Ovary (tissue), 9 donors: ENCODE results near the gene GDF15. TPM values are rescaled to one million over a fixed set of nuclear protein-coding genes. Genes with fewer than 3 reads are reported as not detected.
"Not testable (repeated sequence)": the region's sequence is repeated elsewhere in the genome, so short reads cannot be mapped to it uniquely, and the experiment has no call there.

ENCODE experiments used
- DNase-seq, 5 donors: peaks; one replicate each; pipeline ENCODE4 v3.0.0-alpha.2; 2019 to 2020
- H3K27ac ChIP-seq, 2 donors: fragments of 200-600 bp; one replicate each; pipeline versions ENCODE4 v1.5.1 to v1.8.0; 2019 to 2022
- H3K27me3 ChIP-seq: fragments of 200-600 bp; one replicate; pipeline ENCODE4 v1.8.0; 2022
- H3K36me3 ChIP-seq: fragments of 200-600 bp; sonication (generic); one replicate; pipeline ENCODE4 v1.5.1; 2019
- H3K4me1 ChIP-seq: one replicate; pipeline ENCODE4 v1.8.1; 2013; ENCODE audit warnings: mild to moderate bottlenecking, moderate library complexity; ENCODE audit not compliant: insufficient read depth
- H3K4me3 ChIP-seq: fragments of 200-600 bp; sonication (generic); one replicate; pipeline ENCODE4 v1.5.1; 2017
- H3K9me3 ChIP-seq, 2 donors: fragments of 200-600 bp in 1 of 2; sonication (generic) in 1 of 2; one replicate each; pipeline versions ENCODE4 v1.5.1 to v1.8.1; 2013 to 2019; ENCODE audit warnings: mild to moderate bottlenecking in 1 of 2, moderate library complexity in 1 of 2
- CTCF ChIP-seq, 3 donors: fragments of 450-650 bp in 2 of 3; fragments of 200-600 bp in 1 of 3; IDR thresholded peaks; one replicate each; pipeline versions ENCODE4 v1.5.1 to v1.8.0; 2016 to 2022; ENCODE audit warnings: antibody characterized with exemption in 3 of 3, mild to moderate bottlenecking in 1 of 3
- EP300 ChIP-seq: sonication (generic); formaldehyde crosslinking; IDR thresholded peaks from one replicate; pipeline ENCODE4 v1.6.1; 2017; ENCODE audit warnings: antibody characterized with exemption
- POLR2A ChIP-seq: fragments of 450-650 bp; IDR thresholded peaks from one replicate; pipeline ENCODE4 v1.6.1; 2017; ENCODE audit warnings: antibody characterized with exemption, mild to moderate bottlenecking, moderate library complexity
- WGBS, 3 donors: extraction: QIAGEN DNeasy Blood & Tissue Kit in 1 of 3; methylation state at CpG; one replicate each; pipeline versions ENCODE4 v1.1.5 to v1.1.7; 2013 to 2017; 5-methylcytosine and 5-hydroxymethylcytosine counted together
- intact Hi-C, 4 donors: fragments of 100-400 bp; cut with DNase I; formaldehyde crosslinking; loops; one replicate each; pipeline versions ENCODE4 v1.11.0 to v1.15.1; 2022 to 2023
- polyA plus RNA-seq, 2 donors: library from polyadenylated mRNA; stranded (reverse); fragments of 200-250 nt in 1 of 2; fragments of 350-450 nt in 1 of 2; fragmentation: Illumina TruSeq in 1 of 2; extraction: RNeasy Lipid Tissue Mini Kit (QIAGEN cat#74804) in 1 of 2; gene quantifications; one replicate each; pipeline ENCODE4 v1.2.3, GENCODE V29; 2013 to 2014
- total RNA-seq, 7 donors: library from RNA; depleted of rRNA in 2 of 7; stranded (reverse); fragments of >200 nt in 2 of 7; fragmentation: NEBNext Ultra II Directional in 3 of 7; extraction: Animal tissue kit (Norgen Biotek cat#: 25700) in 3 of 7; gene quantifications; one replicate each; pipeline versions ENCODE4 v1.1.0 to v1.2.4, GENCODE V29; 2016 to 2023
- donor health status: DM: no; HTN: no; CAD: no; lungs with moderate emphysema.
- donor health status: DM: no; HTN: no; CAD: no.
- donor health status: Bipolar disorder and iron deficiency.
- donor health status: DM: yes; HTN: yes; CAD: no.
- donor health status: DM: no; HTN: no; CAD: no.
- donor health status: DM: yes; HTN: yes; CAD: no.

Gene GDF15
- total and polyA plus RNA-seq, 9 donors: 0.67 to 20.9 (median 3.3) TPM

- Histone ChIP-seq H3K4me3 (no peak overlapping the region), H3K27ac (no peak overlapping the region), H3K36me3 (no peaks in the 10 kb centered on the region), H3K4me1 (no peaks in the 10 kb centered on the region), H3K27me3 (no peaks in the 10 kb centered on the region), H3K9me3 (no peaks in the 10 kb centered on the region)
- no peak for DNase-seq
- 82% methylated on average over 9 of the region's 9 CpGs for WGBS, 3 donors
- intact Hi-C loops: loop anchor here in 2 of 4 donors (5.0 to 10.0 kb wide), 2 partner anchors 37 to 54 kb away; partner anchors contain the start of gene GDF15 (in 1 of the 2)
- TF ChIP-seq CTCF (IDR thresholded peaks at IDR 0.05): no peak
- no peak for TF ChIP-seq POLR2A
- no peak for TF ChIP-seq EP300
Measured at GRCh38 chr19:18350490-18350889, 35.5 kb upstream of the GDF15 start.

- Histone ChIP-seq H3K27me3 (no peaks in the 10 kb centered on the region), H3K4me1 (no peaks in the 10 kb centered on the region), H3K27ac (no peak overlapping the region), H3K36me3 (no peaks in the 10 kb centered on the region), H3K4me3 (no peak overlapping the region), H3K9me3 (no peaks in the 10 kb centered on the region)
- no peak for DNase-seq
- 88 to 94% (median 90%) methylated on average over 7 of the region's 7 CpGs for WGBS, 3 donors
- TF ChIP-seq POLR2A: no peak
- TF ChIP-seq CTCF (IDR thresholded peaks at IDR 0.05): no peak
- no peak for TF ChIP-seq EP300
- intact Hi-C loops: loop anchor here in 2 of 4 donors (5.0 to 10.0 kb wide), 2 partner anchors 36 to 53 kb away; partner anchors contain the start of gene GDF15 (in 1 of the 2)
Measured at GRCh38 chr19:18351544-18351943, 34.4 kb upstream of the GDF15 start.

- Histone ChIP-seq H3K36me3 (no peaks in the 10 kb centered on the region), H3K27ac (no peak overlapping the region), H3K9me3 (no peaks in the 10 kb centered on the region), H3K27me3 (no peaks in the 10 kb centered on the region), H3K4me1 (no peaks in the 10 kb centered on the region), H3K4me3 (no peak overlapping the region)
- intact Hi-C loops: loop anchor here in 2 of 4 donors (5.0 to 10.0 kb wide), 2 partner anchors 34 to 51 kb away; partner anchors contain the start of gene GDF15 (in 1 of the 2)
- no peak for TF ChIP-seq POLR2A
- no peak for TF ChIP-seq CTCF (IDR thresholded peaks at IDR 0.05)
- TF ChIP-seq EP300: no peak
- WGBS, 3 donors: 92 to 95% (median 94%) methylated on average over 8 of the region's 8 CpGs
- no peak for DNase-seq
Measured at GRCh38 chr19:18353378-18354005, 32.5 kb upstream of the GDF15 start.

- not testable (repeated sequence) for H3K4me3 ChIP-seq, H3K9me3 ChIP-seq, H3K36me3 ChIP-seq, H3K27ac ChIP-seq, H3K4me1 ChIP-seq, H3K27me3 ChIP-seq, DNase-seq
- intact Hi-C loops: loop anchor here in 2 of 4 donors (5.0 to 10.0 kb wide), 2 partner anchors 33 to 50 kb away; partner anchors contain the start of gene GDF15 (in 1 of the 2)
- WGBS, 3 donors: 92 to 97% (median 95%) methylated on average over 7 of the region's 7 CpGs
Measured at GRCh38 chr19:18354743-18355142, 31.2 kb upstream of the GDF15 start.

- 92 to 98% (median 96%) methylated on average over 3 of the region's 3 CpGs for WGBS, 3 donors
- Histone ChIP-seq H3K36me3 (no peaks in the 10 kb centered on the region), H3K27me3 (no peaks in the 10 kb centered on the region), H3K4me3 (no peak overlapping the region), H3K4me1 (no peaks in the 10 kb centered on the region), H3K9me3 (no peaks in the 10 kb centered on the region), H3K27ac (no peak overlapping the region)
- TF ChIP-seq POLR2A: no peak
- TF ChIP-seq EP300: no peak
- no peak for TF ChIP-seq CTCF (IDR thresholded peaks at IDR 0.05)
- intact Hi-C loops: loop anchor here in 1 of 4 donors (10.0 kb wide), 1 partner anchor 48 kb away; no protein-coding TSS in a partner anchor
- DNase-seq: no peak
Measured at GRCh38 chr19:18357041-18357440, 28.9 kb upstream of the GDF15 start.
